Tibial artery (tissue), 4 donors: ENCODE data around the gene AIF1.

Experiments used
- DNase-seq, 2 donors: peaks; one replicate each; pipeline ENCODE4 v3.0.0-alpha.2; 2019
- H3K27ac ChIP-seq, 2 donors: fragments of 200-600 bp; sonication (generic) in 1 of 2; 1 replicate in 1 of 2; 2 replicates in 1 of 2; pipeline ENCODE4 v1.5.1; 2018 to 2019; ENCODE audit warnings: mild to moderate bottlenecking in 1 of 2
- H3K27me3 ChIP-seq, 2 donors: fragments of 200-600 bp; sonication (generic) in 1 of 2; one replicate each; pipeline versions ENCODE4 v1.5.1 to v1.6.0; 2016 to 2019
- H3K36me3 ChIP-seq, 3 donors: fragments of 200-600 bp; sonication (generic) in 2 of 3; one replicate each; pipeline ENCODE4 v1.5.1; 2016 to 2019; ENCODE audit warnings: mild to moderate bottlenecking in 2 of 3
- H3K4me1 ChIP-seq, 4 donors: fragments of 200-600 bp; sonication (generic) in 2 of 4; 1 replicate in 3 of 4; 2 replicates in 1 of 4; pipeline ENCODE4 v1.5.1; 2016 to 2019
- H3K4me3 ChIP-seq, 2 donors: fragments of 200-600 bp; sonication (generic) in 1 of 2; 1 replicate in 1 of 2; 2 replicates in 1 of 2; pipeline ENCODE4 v1.5.1; 2018 to 2019; ENCODE audit warnings: mild to moderate bottlenecking in 2 of 2
- H3K9me3 ChIP-seq, 3 donors: fragments of 200-600 bp; sonication (generic) in 1 of 3; one replicate each; pipeline ENCODE4 v1.5.1; 2016 to 2019
- CTCF ChIP-seq, 2 experiments: fragments of 200-600 bp in 1 of 2; fragments of 450-650 bp in 1 of 2; IDR thresholded peaks; one replicate each; pipeline ENCODE4 v1.5.1; 2017 to 2019; ENCODE audit warnings: antibody characterized with exemption in 2 of 2, mild to moderate bottlenecking in 1 of 2, moderate library complexity in 1 of 2
- intact Hi-C: fragments of 100-400 bp; cut with DNase I; formaldehyde crosslinking; loops from one replicate; pipeline ENCODE4 v1.15.0; 2023; ENCODE audit warnings: low total_unique reads

AIF1 gene

GRCh38 chr6:31614684-31615578, at the start of gene AIF1:
Gene AIF1, plus strand, starts transcription at chr6:31615234. Its CDS starts 96 bp downstream, at chr6:31615330.
- H3K9me3 ChIP-seq: no peaks in the 10 kb centered on the region
- H3K36me3 ChIP-seq: no peaks in the 10 kb centered on the region
- TF ChIP-seq CTCF (IDR thresholded peaks at IDR 0.05): no peak
- no peak within 1 kb of the TSS for H3K27ac ChIP-seq
- DNase-seq: no peak
- intact Hi-C loops: no loop called here
- peak within 1 kb of the TSS; percentile 1 to 18 for H3K4me3 ChIP-seq
- no peaks in the 10 kb centered on the region for H3K27me3 ChIP-seq
- H3K4me1 ChIP-seq: no peaks in the 10 kb centered on the region

DNA sequence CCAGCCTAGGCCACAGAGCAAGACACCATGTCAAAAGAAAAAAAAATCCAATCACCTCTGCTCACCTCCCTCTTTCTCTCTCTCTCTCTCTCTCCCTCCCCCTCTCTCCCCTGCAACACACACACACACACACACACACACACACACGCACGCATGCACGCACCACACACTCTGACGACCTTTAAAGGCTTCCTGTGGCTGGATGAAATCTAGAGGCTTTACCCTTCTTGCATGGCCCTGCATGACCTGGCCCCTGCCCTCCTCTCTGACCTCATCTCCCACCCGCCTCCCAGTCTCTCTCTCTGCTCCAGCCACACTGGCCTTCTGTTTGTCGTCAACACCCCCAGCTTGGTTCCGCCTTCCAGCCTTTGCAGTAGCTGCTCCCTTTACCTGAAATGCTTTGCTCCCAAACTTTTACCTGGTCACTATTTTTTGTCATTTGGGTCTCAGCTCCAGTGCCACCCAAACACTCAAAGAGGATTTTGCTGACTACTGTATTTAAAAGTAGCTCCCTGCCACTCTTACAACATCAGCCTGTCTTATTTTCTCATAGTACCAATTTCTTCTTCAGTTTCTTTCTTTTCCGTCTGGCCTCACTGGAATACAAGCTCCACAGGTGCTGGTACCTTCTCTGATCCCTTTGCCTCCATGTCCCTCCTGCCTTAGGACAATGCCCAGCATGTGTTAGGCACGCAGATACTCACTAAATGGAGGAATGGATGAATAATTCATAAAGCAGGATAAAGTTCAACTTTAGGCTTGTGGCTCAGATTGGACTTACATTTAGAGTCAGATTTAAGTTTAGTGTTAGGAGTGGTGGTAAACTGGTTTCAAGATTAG, 47.3 kb upstream of the AIF1 start:
- no peak overlapping the region for H3K27ac ChIP-seq
- no peak overlapping the region for H3K4me3 ChIP-seq
- TF ChIP-seq CTCF (IDR thresholded peaks at IDR 0.05): no peak
- DNase-seq: no peak
- H3K36me3 ChIP-seq: no peaks in the 10 kb centered on the region
- intact Hi-C loops: no loop called here
- H3K9me3 ChIP-seq: no peaks in the 10 kb centered on the region
- H3K27me3 ChIP-seq: peaks cover 0 to 36% of the 10 kb centered on the region in 2 donors
- H3K4me1 ChIP-seq: no peaks in the 10 kb centered on the region

GRCh38 chr6:31568537-31568961, 46.5 kb upstream of the AIF1 start:
- H3K9me3 ChIP-seq: no peaks in the 10 kb centered on the region
- H3K4me1 ChIP-seq: no peaks in the 10 kb centered on the region
- intact Hi-C loops: no loop called here
- TF ChIP-seq CTCF (IDR thresholded peaks at IDR 0.05): no peak
- DNase-seq: no peak
- H3K36me3 ChIP-seq: no peaks in the 10 kb centered on the region
- H3K4me3 ChIP-seq: no peak overlapping the region
- H3K27me3 ChIP-seq: peaks cover 0 to 44% of the 10 kb centered on the region in 2 donors
- no peak overlapping the region for H3K27ac ChIP-seq

DNA sequence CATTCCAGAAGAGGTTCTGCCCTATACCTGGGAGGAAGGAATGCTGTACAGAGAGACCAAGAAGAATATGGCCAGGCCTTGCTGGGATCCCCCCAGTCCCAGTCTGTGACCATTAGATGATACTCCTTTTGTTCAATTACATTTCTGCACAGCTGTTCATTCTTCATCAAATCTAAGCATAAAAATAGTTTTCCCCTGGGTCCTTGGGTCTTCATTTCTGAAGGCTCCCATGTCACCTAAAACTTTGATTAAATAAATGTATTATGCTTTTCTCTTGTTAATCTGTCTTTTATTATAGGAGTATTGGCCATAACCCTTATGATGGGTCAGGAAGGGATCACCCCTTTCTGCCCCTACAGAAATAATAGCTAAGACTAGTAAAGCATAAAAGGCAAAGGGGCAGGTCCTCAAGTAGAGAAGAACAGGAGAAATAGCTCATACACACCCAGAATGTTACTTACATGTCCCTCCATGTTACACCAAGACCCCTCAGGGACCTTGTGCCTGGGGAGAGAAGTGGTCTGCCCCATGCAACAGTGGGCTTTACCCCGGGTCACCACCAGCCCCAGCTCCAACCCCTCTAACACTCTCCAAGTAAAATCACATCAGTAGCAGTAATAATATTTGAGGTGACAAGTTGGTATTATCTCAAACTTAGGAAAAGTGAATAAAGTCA, 45.0 kb upstream of the AIF1 start:
- intact Hi-C loops: no loop called here
- no peak overlapping the region for H3K4me3 ChIP-seq
- H3K36me3 ChIP-seq: no peaks in the 10 kb centered on the region
- DNase-seq: no peak
- peaks cover 0 to 48% of the 10 kb centered on the region in 2 donors for H3K27me3 ChIP-seq
- no peak for TF ChIP-seq CTCF (IDR thresholded peaks at IDR 0.05)
- no peak overlapping the region for H3K27ac ChIP-seq
- H3K9me3 ChIP-seq: no peaks in the 10 kb centered on the region
- H3K4me1 ChIP-seq: no peaks in the 10 kb centered on the region

GRCh38 chr6:31572041-31572911, 42.8 kb upstream of the AIF1 start, which contains the start of gene LTA:
Gene LTA, plus strand, starts transcription at chr6:31572289. Its CDS starts 454 bp downstream, at chr6:31572743.
- H3K9me3 ChIP-seq: no peaks in the 10 kb centered on the region

More at GRCh38 chr6:31572041-31572911, 42.8 kb upstream of the AIF1 start, which contains the start of gene LTA:
- H3K27me3 ChIP-seq: peaks cover 0 to 32% of the 10 kb centered on the region in 2 donors
- no peaks in the 10 kb centered on the region for H3K36me3 ChIP-seq
- intact Hi-C loops: no loop called here
- no peaks in the 10 kb centered on the region for H3K4me1 ChIP-seq
- no peak for TF ChIP-seq CTCF (IDR thresholded peaks at IDR 0.05)
- no peak for DNase-seq
- no peak within 1 kb of the TSS for H3K27ac ChIP-seq
- no peak within 1 kb of the TSS for H3K4me3 ChIP-seq
